Stimulated activated CD8-positive, alpha-beta memory T cell treated with anti-CD3 and anti-CD28 coated beads, Interleukin-12 subunit alpha, Interleukin-12 subunit beta, amount 100 ng/mL, for 4 hours (primary cell): ENCODE data around the gene OTOF.

Experiments
- DNase-seq: peaks from one replicate; pipeline ENCODE4 v3.0.0-alpha.2; 2020; ENCODE audit warnings: low read depth

OTOF gene

GRCh38 chr2:26464390-26465265, 13.3 kb downstream of the OTOF start:
- no peak for DNase-seq

- DNase-seq, result no peak
Observed at GRCh38 chr2:26463244-26464192, 14.4 kb downstream of the OTOF start.

GRCh38 chr2:26462511-26463243, 15.2 kb downstream of the OTOF start:
- no peak for DNase-seq

- DNase-seq, result no peak
Observed at GRCh38 chr2:26462100-26462499, 15.8 kb downstream of the OTOF start.

- DNase-seq, result no peak
Observed at GRCh38 chr2:26461601-26462023, 16.3 kb downstream of the OTOF start.

- DNase-seq, result no peak
Observed at GRCh38 chr2:26460613-26461031, 17.3 kb downstream of the OTOF start.

GRCh38 chr2:26459991-26460612, 17.8 kb downstream of the OTOF start:
- DNase-seq, result no peak

GRCh38 chr2:26458365-26459042, 19.4 kb downstream of the OTOF start:
- DNase-seq, result no peak

- no peak for DNase-seq
Observed at GRCh38 chr2:26457695-26458364, 20.1 kb downstream of the OTOF start.

GRCh38 chr2:26457251-26457666, 20.7 kb downstream of the OTOF start:
- no peak for DNase-seq

- no peak for DNase-seq
Observed at GRCh38 chr2:26456440-26457250, 21.3 kb downstream of the OTOF start.

GRCh38 chr2:26455670-26456439, 22.1 kb downstream of the OTOF start:
- DNase-seq, result no peak

- DNase-seq, result no peak
Observed at GRCh38 chr2:26455037-26455669, 22.8 kb downstream of the OTOF start.

GRCh38 chr2:26454561-26455001, 23.3 kb downstream of the OTOF start:
- no peak for DNase-seq

- DNase-seq, result no peak
Observed at GRCh38 chr2:26453421-26454329, 24.2 kb downstream of the OTOF start.

- DNase-seq, result no peak
Observed at GRCh38 chr2:26451700-26452099, 26.2 kb downstream of the OTOF start.

- no peak for DNase-seq
Observed at GRCh38 chr2:26450031-26450635, 27.8 kb downstream of the OTOF start.
